NCI-H748 treated with DMSO at 0.1 percent for 48 hours (cell line): Measurements from ENCODE around the gene PSTK.

Experiments
- DNase-seq: peaks from one replicate; lab custom pipeline; 2025; lab: John Stamatoyannopoulos, UW

The PSTK gene

DNA sequence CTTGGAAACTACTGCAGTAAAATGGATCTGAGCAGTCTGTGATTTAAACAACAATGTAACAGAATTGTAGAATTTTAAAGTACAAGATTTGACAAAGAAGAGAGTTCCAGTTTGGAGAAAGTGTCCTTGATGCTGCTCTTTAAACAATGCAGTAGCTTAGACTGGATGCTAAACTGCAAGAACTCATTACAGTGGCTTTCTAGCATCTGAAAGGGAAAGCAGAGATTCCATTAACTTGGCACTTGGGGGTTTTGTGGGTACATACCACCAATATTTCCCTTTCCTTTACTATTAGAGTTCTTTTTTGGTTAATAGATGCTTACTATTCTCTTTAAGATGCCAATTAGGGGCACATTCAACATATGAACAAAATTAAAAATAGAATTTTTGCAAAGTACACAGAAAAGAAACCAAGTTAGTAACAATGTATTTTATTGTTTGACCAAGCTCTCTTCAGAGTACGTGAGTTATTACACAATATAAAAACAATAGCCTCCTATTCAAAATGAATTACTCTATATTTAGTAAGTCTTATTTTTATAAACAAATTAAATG lies 11.9 kb downstream of the PSTK start:
- no peak for DNase-seq

DNA sequence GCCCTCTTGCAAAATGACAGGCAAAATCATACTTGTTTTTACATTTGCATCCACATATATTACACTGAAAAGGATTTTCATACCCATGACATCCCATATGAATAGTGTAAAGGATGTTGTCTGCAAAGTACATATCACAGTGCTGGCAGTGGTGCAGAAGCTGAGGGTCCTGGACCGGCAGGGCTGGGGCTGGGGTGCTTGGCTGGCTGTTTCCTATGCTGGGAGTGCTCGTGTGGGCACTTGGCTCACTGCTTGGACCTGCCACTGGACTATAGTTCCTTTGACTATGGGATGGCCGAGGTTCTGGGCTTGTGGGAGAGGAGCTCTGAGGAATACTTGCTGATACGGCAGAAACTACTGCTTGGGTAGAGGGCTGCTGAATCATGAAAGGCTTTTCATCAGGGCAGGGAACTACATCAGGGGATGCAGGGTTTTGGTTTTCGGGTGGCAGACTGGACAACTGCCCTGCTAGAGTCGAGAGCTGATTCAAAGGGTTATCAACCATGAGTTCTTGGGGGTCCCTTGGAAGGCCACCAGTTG lies 13.7 kb downstream of the PSTK start:
- no peak for DNase-seq

DNA sequence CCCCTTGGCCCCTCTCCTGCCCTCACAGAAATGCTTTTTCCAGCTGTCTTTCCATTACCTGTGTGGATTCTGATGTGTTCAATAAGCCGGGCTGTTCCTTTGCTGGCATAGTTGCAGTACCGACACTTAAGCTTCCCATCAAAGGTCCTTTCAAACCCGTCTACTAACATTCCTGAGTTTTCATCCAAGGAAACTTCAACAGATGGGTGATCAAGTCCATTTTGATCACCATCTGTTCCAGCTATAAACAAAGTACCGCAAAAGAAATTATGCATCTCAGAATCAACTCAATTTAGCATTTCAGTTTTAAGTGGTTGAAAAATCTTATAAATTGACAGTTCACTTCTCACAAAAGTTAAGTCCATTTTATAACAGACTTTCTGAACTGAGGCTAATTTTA lies 15.7 kb downstream of the PSTK start:
- no peak for DNase-seq

- no peak for DNase-seq
Measured at GRCh38 chr10:122997864-122998263, 17.7 kb downstream of the PSTK start.

- DNase-seq = no peak
Measured at GRCh38 chr10:122998360-122998917, 18.2 kb downstream of the PSTK start.

DNA sequence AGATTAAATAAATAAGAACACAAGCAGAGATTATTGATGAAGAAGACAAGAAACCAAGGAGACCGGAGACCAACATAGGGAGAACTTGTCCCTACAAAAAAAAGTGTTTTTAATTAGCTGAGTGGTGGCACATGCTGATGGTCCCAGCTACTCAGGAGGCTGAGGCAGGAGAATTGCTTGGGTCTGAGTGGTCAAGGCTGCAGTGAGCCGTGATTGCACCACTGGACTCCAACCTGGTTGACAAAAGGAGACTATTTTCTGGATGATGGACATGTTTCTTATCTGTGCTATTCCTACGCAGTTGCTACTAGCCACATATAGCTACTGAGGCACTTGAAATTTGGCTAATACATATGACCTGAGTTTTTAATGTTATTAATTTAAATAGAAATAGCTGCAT lies 18.7 kb downstream of the PSTK start:
- DNase-seq = no peak

DNA sequence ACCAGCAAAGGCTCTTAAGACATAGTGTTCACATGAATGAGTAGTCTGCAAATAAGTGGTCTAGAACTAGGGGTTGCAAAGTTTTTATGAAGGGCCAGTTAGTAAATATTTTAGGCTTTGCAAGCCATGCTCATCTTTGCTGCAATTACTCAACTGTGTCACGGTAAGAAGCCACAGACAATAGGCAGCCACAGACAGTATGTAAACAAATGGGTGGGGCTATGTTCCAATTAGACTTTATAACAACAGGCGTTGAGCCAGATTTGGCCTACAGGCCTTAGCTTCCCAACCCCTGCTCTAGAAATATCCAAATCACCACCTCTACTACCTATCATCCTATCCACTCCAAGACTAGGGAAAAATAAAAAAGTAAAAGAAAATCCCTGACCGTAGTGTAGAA lies 19.1 kb downstream of the PSTK start:
- no peak for DNase-seq

GRCh38 chr10:123000155-123000554 lies 20.0 kb downstream of the PSTK start:
- no peak for DNase-seq

DNA sequence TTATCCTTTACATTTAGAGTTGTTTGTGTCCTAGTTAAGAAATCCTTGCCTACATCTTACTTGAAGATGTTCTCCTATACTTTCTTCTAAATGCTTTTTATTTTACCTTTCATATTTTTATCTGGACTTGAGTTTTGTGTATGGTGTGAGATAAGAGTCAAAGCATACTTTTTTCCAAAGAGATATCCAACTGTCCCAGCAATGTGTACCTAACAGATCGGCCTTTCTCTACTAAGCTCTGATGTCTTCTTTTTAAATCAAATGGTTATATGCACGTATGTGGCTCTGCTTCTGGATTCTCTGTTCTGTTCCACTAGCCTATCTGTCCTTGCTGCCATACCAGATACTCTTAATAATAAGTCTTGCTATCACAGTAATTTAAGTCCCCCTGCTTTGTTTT lies 21.2 kb downstream of the PSTK start:
- DNase-seq = no peak

DNA sequence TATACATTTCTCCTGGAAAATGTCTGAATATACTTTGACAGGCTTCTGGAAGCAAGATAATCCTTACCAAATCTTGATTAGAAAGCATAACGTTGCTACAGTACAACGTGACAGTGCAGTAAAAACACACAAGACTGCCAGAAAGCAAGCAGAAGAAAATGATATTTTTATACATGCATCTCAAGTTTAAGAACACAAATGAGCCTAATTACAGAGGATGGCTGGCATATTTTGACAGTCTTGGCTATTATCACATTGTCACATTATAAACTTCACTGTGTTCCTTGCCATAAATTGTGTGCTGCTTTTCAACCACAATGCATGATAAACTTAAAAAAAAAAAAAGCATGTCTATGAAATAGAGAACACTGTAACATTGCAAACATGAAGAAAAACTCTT lies 24.1 kb downstream of the PSTK start:
- no peak for DNase-seq

DNA sequence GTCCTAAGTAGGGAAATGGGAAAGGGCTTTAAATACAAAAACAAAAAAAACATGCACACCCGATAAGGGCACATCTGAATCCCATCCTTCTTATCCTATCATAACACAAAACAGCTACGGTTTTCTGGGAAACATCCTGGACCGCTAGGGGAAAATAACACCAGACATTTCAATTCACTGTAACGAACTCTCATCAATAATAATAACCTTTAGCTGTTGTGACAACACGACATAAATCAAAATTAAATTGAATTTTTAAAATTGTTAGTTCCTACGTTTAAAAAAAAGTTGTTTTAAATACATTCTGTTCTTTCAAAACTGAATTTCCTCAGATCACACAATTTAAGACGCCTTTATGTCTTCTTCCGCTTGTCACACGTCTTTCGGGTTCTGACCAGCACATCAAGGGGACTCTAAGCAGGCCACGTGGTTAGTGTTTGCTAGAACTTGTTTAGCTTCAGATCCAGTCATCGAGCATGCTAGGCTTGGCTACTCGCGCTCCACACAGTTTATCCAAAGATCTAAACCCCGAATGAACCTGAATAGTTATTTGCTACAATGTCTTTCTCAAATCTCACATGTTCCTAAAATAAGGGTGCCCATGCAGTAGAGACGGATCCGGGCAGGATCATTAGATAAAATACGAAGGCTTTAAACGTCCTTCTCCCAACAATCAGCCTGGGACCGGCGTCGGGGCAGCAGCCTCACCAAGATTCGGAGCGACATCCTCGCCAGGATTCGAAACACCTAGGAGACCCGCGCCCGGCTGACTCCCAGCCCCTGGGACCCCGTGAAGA lies 27.6 kb downstream of the PSTK start:
- DNase-seq = no peak

- peak; percentile 84 for DNase-seq
Measured at GRCh38 chr10:123008355-123009104, 28.3 kb downstream of the PSTK start, which contains the start of the genes ACADSB and IKZF5. Gene ACADSB (plus strand): TSS chr10:123009006. CDS start chr10:123009030, 24 bp downstream. Gene IKZF5 (minus strand): TSS chr10:123008795. CDS start chr10:122998625, 10,170 bp downstream.

DNA sequence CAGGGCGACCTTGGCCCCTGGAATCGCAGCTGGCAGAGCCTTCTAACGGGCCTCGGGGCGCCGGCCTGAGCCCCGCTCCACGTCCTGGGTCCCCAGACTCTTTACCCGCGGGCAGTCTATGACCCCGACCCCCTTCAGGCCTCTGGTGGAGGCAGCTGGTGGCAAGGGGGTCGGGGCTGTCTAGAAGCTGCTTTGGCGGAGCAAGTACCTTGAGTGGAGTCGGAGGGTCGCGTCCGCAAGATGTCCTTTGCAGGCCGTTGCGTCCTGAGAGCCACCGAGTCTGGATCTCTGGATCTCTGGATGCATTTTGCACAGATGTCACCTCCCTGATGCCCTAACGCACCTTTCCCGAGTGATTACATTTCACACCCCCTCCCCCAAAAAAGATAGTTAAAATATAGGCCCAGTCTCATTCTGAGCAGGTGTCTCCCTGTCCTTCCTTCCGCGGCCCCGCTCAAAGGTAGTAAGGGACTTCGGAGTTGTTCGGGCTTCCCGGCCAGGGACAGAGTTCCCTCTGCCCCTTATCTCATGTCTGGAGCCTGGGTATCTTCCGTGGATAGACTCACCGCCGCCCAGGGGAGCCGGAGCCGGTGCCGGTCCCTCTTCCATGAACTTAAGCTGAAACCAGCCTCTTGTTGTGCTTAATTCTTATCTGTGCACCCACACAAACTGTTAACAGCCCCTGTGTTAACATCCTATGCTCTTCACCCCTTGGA lies 29.1 kb downstream of the PSTK start:
- DNase-seq = no peak

GRCh38 chr10:123011987-123012386 lies 31.8 kb downstream of the PSTK start:
- no peak for DNase-seq

DNA sequence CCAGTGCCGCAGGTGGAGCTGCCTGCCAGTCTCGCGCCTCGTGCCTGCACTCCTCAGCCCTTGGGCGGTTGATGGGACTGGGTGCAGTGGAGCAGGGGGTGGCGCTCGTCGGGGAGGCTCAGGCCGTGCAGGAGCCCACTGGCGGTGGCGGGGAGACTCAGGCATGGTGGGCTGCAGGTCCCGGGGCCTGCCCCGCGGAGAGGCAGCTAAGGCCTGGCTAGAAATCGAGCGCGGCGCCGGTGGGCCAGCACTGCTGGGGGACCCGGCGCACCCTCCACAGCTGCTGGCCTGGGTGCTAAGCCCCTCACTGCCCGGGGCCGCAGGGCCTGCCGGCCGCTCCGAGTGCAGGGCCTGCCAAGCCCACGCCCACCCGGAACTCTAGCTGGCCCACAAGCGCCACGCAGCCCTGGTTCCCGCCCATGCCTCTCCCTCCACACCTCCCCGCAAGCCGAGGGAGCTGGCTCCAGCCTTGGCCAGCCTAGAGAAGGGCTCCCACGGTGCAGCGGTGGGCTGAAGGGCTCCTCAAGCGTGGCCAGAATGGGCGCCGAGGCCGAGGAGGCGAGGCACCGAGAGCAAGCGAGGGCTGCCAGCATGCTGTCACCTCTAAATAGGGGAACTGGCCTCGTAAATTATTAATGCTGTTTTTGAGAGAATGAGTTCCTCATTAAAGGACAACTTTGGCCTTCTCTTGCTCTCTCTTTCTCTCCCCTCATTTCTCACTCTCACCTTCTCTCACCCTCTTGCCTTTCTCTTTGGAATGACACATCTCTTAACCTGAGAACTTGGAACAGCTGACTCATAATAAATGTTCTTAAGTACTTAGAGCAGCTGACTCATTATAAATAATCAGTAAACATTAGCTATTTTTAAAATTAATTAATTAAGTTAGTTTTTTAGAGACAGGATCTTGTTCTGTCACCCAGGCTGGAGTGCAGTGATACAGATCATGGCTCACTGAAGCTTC lies 33.5 kb downstream of the PSTK start:
- no peak for DNase-seq

- DNase-seq = no peak
Measured at GRCh38 chr10:123014772-123015171, 34.6 kb downstream of the PSTK start.

GRCh38 chr10:123016228-123016627 lies 36.0 kb downstream of the PSTK start:
- no peak for DNase-seq

- no peak for DNase-seq
Measured at GRCh38 chr10:123017421-123018165, 37.4 kb downstream of the PSTK start.

- no peak for DNase-seq
Measured at GRCh38 chr10:123018531-123018930, 38.3 kb downstream of the PSTK start.

DNA sequence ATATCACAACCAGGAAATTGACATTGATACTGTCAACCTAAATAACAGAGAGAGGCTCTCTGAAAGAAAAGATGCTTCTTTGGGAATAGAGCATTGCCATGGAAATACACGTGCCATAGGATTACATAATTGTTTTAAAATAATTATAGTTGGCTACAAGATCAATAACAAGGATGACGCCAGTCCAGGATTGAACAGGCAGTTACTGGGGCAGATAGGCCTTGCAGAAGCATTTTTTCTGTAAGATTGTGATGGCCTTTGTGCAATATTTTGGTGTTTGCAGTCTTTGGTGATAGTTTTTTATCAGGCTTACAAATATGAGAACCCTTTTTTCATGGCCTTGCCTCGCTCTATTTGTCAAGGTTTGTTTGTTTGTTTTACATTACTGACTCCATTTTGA lies 39.1 kb downstream of the PSTK start:
- DNase-seq = no peak
